HepG2 (cell line): ENCODE results near the gene ZFPM1. TPM values are rescaled to one million over a fixed set of nuclear protein-coding genes. Genes with fewer than 3 reads are reported as not detected.

ENCODE experiments used
- CREM ChIP-seq, 2 experiments: sonication (generic) in 1 of 2; formaldehyde crosslinking in 1 of 2; IDR thresholded peaks; 2 replicates each; pipeline versions ENCODE4 v1.4.0 to v1.6.1; 2016 to 2020; ENCODE audit warnings: antibody characterized with exemption in 1 of 2, mild to moderate bottlenecking in 1 of 2, missing genetic modification reagents in 1 of 2
- ELF4 ChIP-seq: sonication (generic); formaldehyde crosslinking; IDR thresholded peaks from 2 replicates; pipeline ENCODE4 v1.5.0; 2020; ENCODE audit warnings: missing genetic modification reagents, mild to moderate bottlenecking, moderate library complexity, borderline replicate concordance
- FIP1L1 ChIP-seq: fragments of 200-400 bp; formaldehyde crosslinking; IDR thresholded peaks from 2 replicates; pipeline ENCODE4 v1.6.1; 2018; ENCODE audit warnings: low read depth, mild to moderate bottlenecking, low read length, moderate library complexity, borderline replicate concordance; ENCODE audit not compliant: insufficient read depth
- FOXO1 ChIP-seq: sonication (generic); formaldehyde crosslinking; IDR thresholded peaks from 2 replicates; pipeline ENCODE4 v1.4.0; 2020; ENCODE audit warnings: missing genetic modification reagents
- MBNL3 ChIP-seq: fragments of 250-450 bp; sonication (Bioruptor Pico); conservative IDR thresholded peaks from 2 replicates; pipeline ENCODE4 v1.8.0; 2022; ENCODE audit warnings: mild to moderate bottlenecking, inconsistent platforms
- NCOR1 ChIP-seq: fragments of 200-600 bp; sonication (generic); IDR thresholded peaks from 2 replicates; pipeline ENCODE4 v1.7.0; 2017; ENCODE audit warnings: antibody characterized with exemption, low read length, borderline replicate concordance
- NR1H2 ChIP-seq: sonication (generic); formaldehyde crosslinking; IDR thresholded peaks from 2 replicates; pipeline ENCODE4 v1.8.1; 2022; ENCODE audit warnings: low read depth, missing genetic modification reagents, borderline replicate concordance
- NRL ChIP-seq: sonication (generic); formaldehyde crosslinking; IDR thresholded peaks from 2 replicates; pipeline ENCODE4 v1.5.0; 2020; ENCODE audit warnings: missing genetic modification reagents, mild to moderate bottlenecking, moderate library complexity, borderline replicate concordance
- PHF20 ChIP-seq: sonication (generic); formaldehyde crosslinking; IDR thresholded peaks from 2 replicates; pipeline ENCODE4 v1.5.0; 2020; ENCODE audit warnings: mild to moderate bottlenecking, missing genetic modification reagents
- POLR2AphosphoS5 ChIP-seq: IDR thresholded peaks from 2 replicates; pipeline ENCODE4 v1.6.1; 2012; ENCODE audit warnings: low read depth, low read length
- RXRB ChIP-seq: IDR thresholded peaks from 2 replicates; pipeline ENCODE4 v1.6.1; 2016; ENCODE audit warnings: borderline replicate concordance, missing genetic modification reagents, missing compliant biosample characterization
- SMAD3 ChIP-seq: sonication (generic); formaldehyde crosslinking; IDR thresholded peaks from 2 replicates; pipeline ENCODE4 v1.4.0; 2020; ENCODE audit warnings: missing genetic modification reagents
- SP4 ChIP-seq: sonication (generic); formaldehyde crosslinking; IDR thresholded peaks from 2 replicates; pipeline ENCODE4 v1.8.1; 2023; ENCODE audit warnings: mild to moderate bottlenecking, missing genetic modification reagents
- TBL1XR1 ChIP-seq: fragments of 150-350 bp; IDR thresholded peaks from 2 replicates; pipeline ENCODE4 v1.6.1; 2014; ENCODE audit warnings: borderline replicate concordance, low read length; ENCODE audit not compliant: partially characterized antibody
- ZFP1 ChIP-seq: IDR thresholded peaks from 2 replicates; pipeline ENCODE4 v1.6.1; 2016
- ZFYVE20 ChIP-seq: sonication (generic); formaldehyde crosslinking; IDR thresholded peaks from 2 replicates; pipeline ENCODE4 v1.8.0; 2023; ENCODE audit warnings: low read depth, mild to moderate bottlenecking, moderate library complexity, missing genetic modification reagents, borderline replicate concordance
- ZNF367 ChIP-seq: sonication (generic); formaldehyde crosslinking; IDR thresholded peaks from 2 replicates; pipeline ENCODE4 v1.4.0; 2020; ENCODE audit warnings: missing genetic modification reagents, borderline replicate concordance
- ZNF441 ChIP-seq: sonication (generic); formaldehyde crosslinking; IDR thresholded peaks from 2 replicates; pipeline ENCODE4 v1.7.0; 2021; ENCODE audit warnings: missing genetic modification reagents, borderline replicate concordance
- ZNF574 ChIP-seq: sonication (generic); formaldehyde crosslinking; IDR thresholded peaks from 2 replicates; pipeline ENCODE4 v1.4.0; 2020; ENCODE audit warnings: missing genetic modification reagents
- ZNF644 ChIP-seq: IDR thresholded peaks from 2 replicates; pipeline ENCODE4 v1.6.1; 2016; ENCODE audit warnings: low read depth
- polyA plus RNA-seq, 8 experiments: library from polyadenylated mRNA; depleted of rRNA in 3 of 8; stranded (reverse) in 7 of 8; unstranded in 1 of 8; fragments of >200 nt; fragmentation: Illumina TruSeq in 4 of 8; extraction: Trizol in 4 of 8; gene quantifications; 2 replicates each; pipeline versions ENCODE4 v1.2.1 to v1.2.3, GENCODE V29; 2011 to 2016; ENCODE audit warnings: low read depth in 4 of 8, missing spikeins in 1 of 8, mixed read lengths in 1 of 8; ENCODE audit not compliant: insufficient read depth in 1 of 8
- total RNA-seq, 5 experiments: library from RNA; depleted of rRNA; stranded (reverse); fragments of >200 nt; fragmentation: Illumina TruSeq; extraction: Trizol; gene quantifications; 2 replicates each; pipeline ENCODE4 v1.2.3, GENCODE V29; 2016; ENCODE audit warnings: low read depth in 1 of 5
- TF ChIP-seq, protein P1 (sequence below): sonication (generic); formaldehyde crosslinking; IDR thresholded peaks from 2 replicates; pipeline ENCODE4 v1.4.0; 2020; ENCODE audit warnings: missing genetic modification reagents, mild to moderate bottlenecking, borderline replicate concordance
- TF ChIP-seq, protein P2 (sequence below): sonication (generic); formaldehyde crosslinking; IDR thresholded peaks from 2 replicates; pipeline ENCODE4 v1.4.0; 2020; ENCODE audit warnings: mild to moderate bottlenecking, low read depth, missing genetic modification reagents
- TF ChIP-seq, protein P3 (sequence below): sonication (generic); formaldehyde crosslinking; IDR thresholded peaks from 2 replicates; pipeline ENCODE4 v1.4.0; 2020; ENCODE audit warnings: low read depth, mild to moderate bottlenecking, missing genetic modification reagents

Gene ZFPM1
- total and polyA plus RNA-seq, 2 of the 13 experiments (the other 11 are each of a cell fraction or from before 2014, with no cell fraction given) = 1.3 to 3.8 TPM

DNA sequence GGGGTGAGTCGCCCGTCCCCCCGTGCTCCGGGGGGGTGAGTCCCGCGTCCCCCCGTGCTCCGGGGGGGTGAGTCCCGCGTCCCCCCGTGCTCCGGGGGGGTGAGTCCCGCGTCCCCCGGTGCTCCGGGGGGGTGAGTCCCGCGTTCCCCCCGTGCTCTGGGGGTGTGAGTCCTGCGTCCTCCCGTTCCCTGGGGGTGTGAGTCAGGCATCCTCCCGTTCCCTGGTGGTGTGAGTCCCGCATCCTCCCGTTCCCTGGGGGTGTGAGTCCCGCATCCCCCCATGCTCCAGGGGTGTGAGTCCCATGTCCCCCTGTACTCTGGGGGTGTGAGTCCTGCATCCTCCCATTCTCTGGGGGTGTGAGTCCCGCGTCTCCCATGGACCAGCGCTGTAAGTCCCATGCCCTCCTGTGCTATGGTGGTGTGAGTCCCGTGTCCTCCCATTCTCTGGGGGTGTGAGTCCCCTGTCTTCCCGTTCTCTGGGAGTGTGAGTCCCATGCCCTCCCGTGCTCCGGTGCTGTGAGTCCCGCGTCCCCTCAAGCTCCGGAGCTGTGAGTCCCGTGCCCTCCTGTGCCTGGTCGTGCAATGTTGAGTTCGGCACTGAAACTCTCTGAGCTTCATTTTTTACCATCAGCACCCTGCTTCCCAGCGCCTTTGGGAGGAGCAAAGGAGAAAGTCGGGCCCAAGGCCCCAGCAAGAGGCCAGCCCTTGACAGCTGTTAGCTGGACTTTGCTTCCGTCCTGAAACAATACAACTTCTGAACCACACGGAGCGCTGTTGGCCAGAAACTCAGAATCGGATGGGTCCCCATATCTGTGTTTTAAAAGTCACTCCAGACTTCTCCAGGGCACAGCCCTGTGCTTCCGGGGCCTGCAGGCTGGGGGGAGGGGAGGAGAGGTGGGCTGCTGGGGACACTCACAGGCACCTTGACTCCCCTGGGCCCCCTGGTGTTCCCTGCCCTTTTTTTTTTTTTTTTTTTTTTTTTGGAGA, 105.7 kb downstream of the ZFPM1 start (continued):
- TF ChIP-seq SMAD3 (CRISPR knock-in tag) (0 out of 2 replicates have a peak, but pooled peaks have one; percentile 43), SP4 (no peak), ZFP1 (CRISPR knock-in tag) (no peak), MBNL3 (CRISPR knock-in tag) (no peak), ZFYVE20 (no peak), ZNF644 (no peak), ELF4 (no peak), NCOR1 (no peak), ZNF574 (no peak), FIP1L1 (no peak), POLR2AphosphoS5 (no peak), PHF20 (CRISPR knock-in tag) (no peak), RXRB (CRISPR knock-in tag) (peak; percentile 45; the same call in 1 of the 2 replicates), CREM (IDR thresholded peaks at IDR 0.05) (no peak), CREM (CRISPR knock-in tag; IDR thresholded peaks at IDR 0.05) (no peak), NRL (peak; percentile 67; the same call in 1 of the 2 replicates), TBL1XR1 (no peak), NR1H2 (CRISPR knock-in tag) (no peak), FOXO1 (no peak), ZNF367 (CRISPR knock-in tag) (no peak), ZNF441 (CRISPR knock-in tag) (peak; percentile 88)
- TF ChIP-seq, protein P1, sequence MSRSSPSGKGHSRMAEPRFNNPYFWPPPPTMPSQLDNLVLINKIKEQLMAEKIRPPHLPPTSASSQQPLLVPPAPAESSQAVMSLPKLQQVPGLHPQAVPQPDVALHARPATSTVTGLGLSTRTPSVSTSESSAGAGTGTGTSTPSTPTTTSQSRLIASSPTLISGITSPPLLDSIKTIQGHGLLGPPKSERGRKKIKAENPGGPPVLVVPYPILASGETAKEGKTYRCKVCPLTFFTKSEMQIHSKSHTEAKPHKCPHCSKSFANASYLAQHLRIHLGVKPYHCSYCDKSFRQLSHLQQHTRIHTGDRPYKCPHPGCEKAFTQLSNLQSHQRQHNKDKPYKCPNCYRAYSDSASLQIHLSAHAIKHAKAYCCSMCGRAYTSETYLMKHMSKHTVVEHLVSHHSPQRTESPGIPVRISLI (CRISPR knock-in tag) = peak; percentile 64; the same call in 1 of the 2 replicates
- TF ChIP-seq, protein P2, sequence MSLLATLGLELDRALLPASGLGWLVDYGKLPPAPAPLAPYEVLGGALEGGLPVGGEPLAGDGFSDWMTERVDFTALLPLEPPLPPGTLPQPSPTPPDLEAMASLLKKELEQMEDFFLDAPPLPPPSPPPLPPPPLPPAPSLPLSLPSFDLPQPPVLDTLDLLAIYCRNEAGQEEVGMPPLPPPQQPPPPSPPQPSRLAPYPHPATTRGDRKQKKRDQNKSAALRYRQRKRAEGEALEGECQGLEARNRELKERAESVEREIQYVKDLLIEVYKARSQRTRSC = no peak
- TF ChIP-seq, protein P3, sequence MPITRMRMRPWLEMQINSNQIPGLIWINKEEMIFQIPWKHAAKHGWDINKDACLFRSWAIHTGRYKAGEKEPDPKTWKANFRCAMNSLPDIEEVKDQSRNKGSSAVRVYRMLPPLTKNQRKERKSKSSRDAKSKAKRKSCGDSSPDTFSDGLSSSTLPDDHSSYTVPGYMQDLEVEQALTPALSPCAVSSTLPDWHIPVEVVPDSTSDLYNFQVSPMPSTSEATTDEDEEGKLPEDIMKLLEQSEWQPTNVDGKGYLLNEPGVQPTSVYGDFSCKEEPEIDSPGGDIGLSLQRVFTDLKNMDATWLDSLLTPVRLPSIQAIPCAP (CRISPR knock-in tag) = no peak
